ENCODE results near the gene NRXN3.

The NRXN3 gene

GRCh38 chr14:79278286-79278797 lies 1108.2 kb downstream of the NRXN3 start:
- DNase-seq (ENCODE audit: low spot score) (no peak), FAIRE-seq (peak; percentile 5)

GRCh38 chr14:79278798-79279644 lies 1108.8 kb downstream of the NRXN3 start:
- peak; percentile 73 for FAIRE-seq
- DNase-seq (ENCODE audit: low spot score) = peak; percentile 86

GRCh38 chr14:79279645-79280597 lies 1109.7 kb downstream of the NRXN3 start:
- DNase-seq (ENCODE audit: low spot score) (peak; percentile 29), FAIRE-seq (no peak)

- DNase-seq (ENCODE audit: low spot score) = no peak
- FAIRE-seq = no peak
Observed at GRCh38 chr14:79281244-79282152, 1111.3 kb downstream of the NRXN3 start.

GRCh38 chr14:79284621-79285020 lies 1114.4 kb downstream of the NRXN3 start:
- FAIRE-seq (no peak), DNase-seq (ENCODE audit: low spot score) (no peak)

GRCh38 chr14:79285263-79285662 lies 1115.1 kb downstream of the NRXN3 start:
- FAIRE-seq (no peak), DNase-seq (ENCODE audit: low spot score) (no peak)

- DNase-seq (ENCODE audit: low spot score) (no peak), FAIRE-seq (no peak)
Observed at GRCh38 chr14:79287976-79288375, 1117.8 kb downstream of the NRXN3 start.

GRCh38 chr14:79293482-79294177 lies 1123.5 kb downstream of the NRXN3 start:
- FAIRE-seq (no peak), DNase-seq (ENCODE audit: low spot score) (no peak)

GRCh38 chr14:79294499-79294898 lies 1124.3 kb downstream of the NRXN3 start:
- DNase-seq (ENCODE audit: low spot score) (no peak), FAIRE-seq (no peak)

GRCh38 chr14:79295385-79295784 lies 1125.2 kb downstream of the NRXN3 start:
- DNase-seq (ENCODE audit: low spot score) = no peak
- no peak for FAIRE-seq

GRCh38 chr14:79298373-79298772 lies 1128.2 kb downstream of the NRXN3 start:
- DNase-seq (ENCODE audit: low spot score) (no peak), FAIRE-seq (no peak)

GRCh38 chr14:79299162-79299561 lies 1129.0 kb downstream of the NRXN3 start:
- FAIRE-seq (no peak), DNase-seq (ENCODE audit: low spot score) (no peak)

GRCh38 chr14:79304279-79304678 lies 1134.1 kb downstream of the NRXN3 start:
- DNase-seq (ENCODE audit: low spot score) (no peak), FAIRE-seq (no peak)

GRCh38 chr14:79306546-79306945 lies 1136.4 kb downstream of the NRXN3 start:
- FAIRE-seq = no peak
- DNase-seq (ENCODE audit: low spot score) = no peak

- DNase-seq (ENCODE audit: low spot score) (no peak), FAIRE-seq (no peak)
Observed at GRCh38 chr14:79318371-79318770, 1148.2 kb downstream of the NRXN3 start.

GRCh38 chr14:79320561-79320960 lies 1150.4 kb downstream of the NRXN3 start:
- FAIRE-seq = no peak
- no peak for DNase-seq (ENCODE audit: low spot score)

- DNase-seq (ENCODE audit: low spot score) (no peak), FAIRE-seq (no peak)
Observed at GRCh38 chr14:79321070-79321469, 1150.9 kb downstream of the NRXN3 start.

GRCh38 chr14:79325071-79325470 lies 1154.9 kb downstream of the NRXN3 start:
- DNase-seq (ENCODE audit: low spot score) = no peak
- no peak for FAIRE-seq

- DNase-seq (ENCODE audit: low spot score) (no peak), FAIRE-seq (no peak)
Observed at GRCh38 chr14:79325557-79325956, 1155.4 kb downstream of the NRXN3 start.

GRCh38 chr14:79328863-79329262 lies 1158.7 kb downstream of the NRXN3 start:
- FAIRE-seq = no peak
- DNase-seq (ENCODE audit: low spot score) = no peak

Measured in urothelium cell line (cell line).